GM12801 (cell line): ENCODE results near the gene GASK1A.

Experiments used
- TF ChIP-seq, protein P1 (sequence below): IDR thresholded peaks from one replicate; pipeline ENCODE4 v1.5.1; 2011; ENCODE audit warnings: control low read depth; ENCODE audit not compliant: insufficient read length; ENCODE audit errors: extremely low read depth

Gene GASK1A

DNA sequence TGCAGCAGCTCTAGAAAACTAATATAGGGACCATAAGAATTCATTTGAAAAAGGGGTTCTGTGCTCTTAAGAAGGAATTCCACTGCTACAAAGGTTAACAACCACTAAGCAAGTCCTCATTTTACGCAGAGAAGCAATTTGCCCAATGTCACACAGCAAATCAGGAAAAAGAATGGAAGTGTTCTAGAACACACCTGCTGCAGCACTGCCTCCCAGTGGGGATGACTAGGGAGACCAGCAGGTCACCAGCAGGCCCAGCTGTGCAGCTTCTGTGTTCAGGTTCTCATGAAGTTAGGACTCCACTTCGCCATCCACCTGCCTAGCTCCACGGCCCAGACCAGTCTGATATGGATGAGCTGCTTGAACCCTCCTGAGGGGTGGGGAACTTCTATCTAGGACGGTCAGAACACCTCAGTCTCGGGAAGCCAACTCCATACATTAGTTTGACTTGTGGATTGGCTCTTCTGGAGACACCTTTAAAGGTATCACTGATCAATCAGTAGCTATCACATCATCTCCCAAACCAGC, 108.2 kb downstream of the GASK1A start:
- TF ChIP-seq, protein P1, sequence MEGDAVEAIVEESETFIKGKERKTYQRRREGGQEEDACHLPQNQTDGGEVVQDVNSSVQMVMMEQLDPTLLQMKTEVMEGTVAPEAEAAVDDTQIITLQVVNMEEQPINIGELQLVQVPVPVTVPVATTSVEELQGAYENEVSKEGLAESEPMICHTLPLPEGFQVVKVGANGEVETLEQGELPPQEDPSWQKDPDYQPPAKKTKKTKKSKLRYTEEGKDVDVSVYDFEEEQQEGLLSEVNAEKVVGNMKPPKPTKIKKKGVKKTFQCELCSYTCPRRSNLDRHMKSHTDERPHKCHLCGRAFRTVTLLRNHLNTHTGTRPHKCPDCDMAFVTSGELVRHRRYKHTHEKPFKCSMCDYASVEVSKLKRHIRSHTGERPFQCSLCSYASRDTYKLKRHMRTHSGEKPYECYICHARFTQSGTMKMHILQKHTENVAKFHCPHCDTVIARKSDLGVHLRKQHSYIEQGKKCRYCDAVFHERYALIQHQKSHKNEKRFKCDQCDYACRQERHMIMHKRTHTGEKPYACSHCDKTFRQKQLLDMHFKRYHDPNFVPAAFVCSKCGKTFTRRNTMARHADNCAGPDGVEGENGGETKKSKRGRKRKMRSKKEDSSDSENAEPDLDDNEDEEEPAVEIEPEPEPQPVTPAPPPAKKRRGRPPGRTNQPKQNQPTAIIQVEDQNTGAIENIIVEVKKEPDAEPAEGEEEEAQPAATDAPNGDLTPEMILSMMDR = no peak

DNA sequence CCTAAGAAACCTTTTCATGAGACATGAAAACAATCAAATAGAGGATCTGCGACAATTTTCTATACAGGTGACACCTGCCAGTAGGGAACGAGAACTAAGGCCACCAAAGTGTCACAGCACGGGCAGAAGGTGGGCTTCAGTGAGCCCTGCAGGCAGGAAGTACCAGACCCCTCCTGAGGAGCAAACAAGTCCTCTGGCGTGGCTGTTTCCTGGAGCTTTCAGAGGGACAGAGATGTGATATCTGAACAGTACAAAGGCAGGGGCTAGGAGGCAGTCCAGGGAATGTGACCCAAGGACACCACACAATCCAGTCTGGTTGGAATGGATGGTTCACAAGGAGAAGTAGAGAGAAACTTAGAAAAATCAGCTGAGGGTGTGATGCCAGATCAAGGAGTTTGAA, 110.0 kb downstream of the GASK1A start:
- TF ChIP-seq, protein P1 = no peak

DNA sequence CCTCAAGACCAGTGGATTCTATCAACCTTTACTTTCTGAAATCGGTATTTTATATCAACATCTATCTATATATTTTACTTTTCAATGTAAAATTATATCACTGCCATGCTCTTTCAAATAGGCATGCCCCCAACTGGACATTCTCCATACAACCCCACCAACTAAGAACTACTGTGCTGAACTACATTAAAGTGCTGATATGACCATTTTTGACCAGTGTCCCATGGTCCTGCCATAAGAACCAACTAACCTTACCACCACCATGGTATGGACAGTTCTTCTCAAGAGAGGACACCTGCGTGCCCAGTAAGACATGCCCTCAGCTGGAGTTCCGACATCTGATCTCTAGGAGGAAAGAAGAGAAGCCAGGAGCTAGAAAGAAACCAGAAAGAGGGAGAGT, 111.1 kb downstream of the GASK1A start:
- TF ChIP-seq, protein P1 = no peak

DNA sequence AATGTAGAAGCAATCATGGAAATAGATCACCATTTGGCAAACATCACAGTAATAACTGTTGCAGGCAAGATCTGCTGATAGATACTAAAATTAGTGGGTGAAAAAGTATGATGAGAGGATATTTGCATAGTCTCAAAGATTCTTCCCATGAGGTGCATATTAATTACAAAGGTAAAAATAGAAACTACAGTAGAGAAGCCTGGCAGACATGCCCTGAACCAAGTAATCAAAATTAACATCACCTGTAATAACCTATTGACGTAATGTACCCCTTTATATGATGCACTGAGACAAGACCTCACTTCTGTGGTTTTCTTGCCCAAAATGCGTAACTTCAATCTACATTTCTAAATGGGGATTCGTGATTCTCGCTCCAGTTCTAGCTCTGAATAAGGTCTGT, 112.4 kb downstream of the GASK1A start:
- TF ChIP-seq, protein P1 = no peak

DNA sequence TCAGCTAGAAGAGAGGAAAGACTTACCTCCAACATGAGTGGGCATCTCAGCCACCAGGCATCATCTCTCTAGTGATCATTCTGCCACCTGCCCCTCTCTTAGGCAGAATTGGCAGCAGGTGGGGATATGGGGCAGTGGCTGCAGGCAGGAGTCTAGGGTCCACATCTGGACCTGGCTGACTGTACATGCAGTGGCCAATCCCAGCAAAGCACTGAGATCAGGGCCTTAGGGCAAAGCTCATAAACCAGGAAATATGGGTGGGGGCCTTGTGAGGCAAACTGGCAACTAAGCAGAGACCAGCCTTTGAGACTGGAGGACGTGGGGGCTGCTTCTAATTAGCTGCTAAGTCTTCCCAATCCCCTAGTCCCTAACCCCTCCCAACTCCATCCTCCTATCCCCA, 113.9 kb downstream of the GASK1A start:
- TF ChIP-seq, protein P1 = no peak

DNA sequence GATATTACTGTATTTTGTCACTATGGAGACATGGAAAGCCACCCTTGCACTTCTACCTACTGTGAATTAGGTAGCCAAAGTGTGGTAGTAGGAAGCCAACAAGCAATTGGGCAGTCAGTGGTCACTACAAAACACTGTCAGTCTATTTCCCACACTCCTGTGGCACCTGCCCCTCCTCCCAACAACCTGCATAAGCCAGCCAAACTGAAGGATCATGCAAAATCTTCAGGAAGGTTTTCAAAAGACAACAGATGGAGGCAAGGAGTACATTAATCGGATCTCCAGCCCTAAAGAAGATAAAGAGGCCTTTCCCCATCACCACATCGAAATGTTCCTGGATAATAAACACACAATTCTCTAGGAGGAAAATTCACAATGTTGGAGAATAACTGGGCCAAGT, 114.9 kb downstream of the GASK1A start:
- TF ChIP-seq, protein P1 = no peak

DNA sequence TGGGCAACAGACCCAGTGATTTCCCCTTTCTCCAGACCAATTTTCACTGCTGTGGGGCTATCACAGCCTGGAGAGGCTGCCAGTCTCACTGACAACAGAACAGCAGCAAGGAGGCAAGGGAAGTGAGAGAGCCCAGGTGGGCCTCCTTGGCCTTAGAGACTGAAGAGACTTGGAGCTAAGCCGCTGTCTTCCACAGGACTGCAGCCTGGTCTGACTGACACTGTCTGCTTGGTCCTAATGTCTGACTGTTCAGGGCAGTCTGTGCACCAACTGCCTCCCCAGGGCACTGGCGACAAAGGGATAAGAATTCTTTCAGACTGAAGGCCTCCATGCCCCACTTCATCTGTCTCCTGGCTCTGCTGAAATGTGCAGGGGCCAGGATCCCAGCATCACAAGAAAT, 115.3 kb downstream of the GASK1A start:
- TF ChIP-seq, protein P1 = no peak

DNA sequence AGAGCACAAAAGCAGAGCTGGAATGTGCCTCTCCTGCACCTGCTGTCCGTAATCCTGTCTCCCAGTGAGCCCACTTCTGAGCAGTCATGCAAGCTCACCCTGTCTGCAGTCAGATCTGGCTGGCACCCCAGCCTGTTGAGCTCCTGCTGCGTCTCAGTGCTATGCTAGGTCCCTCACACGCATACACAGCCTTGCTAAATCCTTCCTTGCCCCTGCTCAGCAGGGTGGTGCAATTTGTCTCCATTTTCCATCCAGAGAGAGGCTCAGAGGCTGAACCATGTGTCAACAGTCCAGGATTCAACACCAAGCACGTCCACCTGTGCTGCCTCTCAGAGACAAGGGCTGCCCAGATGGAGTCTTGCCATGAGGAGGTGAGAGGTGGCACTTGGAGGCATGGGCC, 115.7 kb downstream of the GASK1A start:
- TF ChIP-seq, protein P1 = no peak
